DOHH2 (cell line): Measurements from ENCODE around the gene SH3D19.

Experiments
- CTCF ChIP-seq: fragments of 200-600 bp; sonication (generic); IDR thresholded peaks from one replicate; pipeline ENCODE4 v1.5.1; 2014; ENCODE audit warnings: antibody characterized with exemption, mild to moderate bottlenecking, low read depth, low read length; ENCODE audit not compliant: poor library complexity, severe bottlenecking
- EZH2phosphoT487 ChIP-seq: fragments of 200-600 bp; sonication (generic); IDR thresholded peaks from 2 replicates; pipeline ENCODE4 v1.6.1; 2017; ENCODE audit warnings: borderline replicate concordance, mild to moderate bottlenecking, antibody characterized with exemption, low read length, moderate library complexity, mixed read lengths

GRCh38 chr4:151292038-151292437, 33.4 kb downstream of the SH3D19 start:
- TF ChIP-seq CTCF (no peak), EZH2phosphoT487 (no peak)
